Midbrain (tissue), 1 donor: ENCODE measurements around the gene MKNK1.
"Not testable (repeated sequence)": the region's sequence is repeated elsewhere in the genome, so short reads cannot be mapped to it uniquely, and the experiment has no call there.

Source experiments
- DNase-seq: peaks from one replicate; lab custom pipeline; 2025; lab: John Stamatoyannopoulos, UW

Gene MKNK1

GRCh38 chr1:46603858-46604549, at the start of gene MKNK1:
TSS of gene MKNK1 (minus strand) at chr1:46604268. CDS start at chr1:46583327, 20,941 bp downstream.
- peak; percentile 89 for DNase-seq

- DNase-seq = no peak
Observed at GRCh38 chr1:46653405-46653958, 49.4 kb upstream of the MKNK1 start.

- no peak for DNase-seq
Observed at GRCh38 chr1:46652321-46653100, 48.4 kb upstream of the MKNK1 start.

- DNase-seq = not testable (repeated sequence)
Observed at GRCh38 chr1:46651152-46651551, 47.1 kb upstream of the MKNK1 start.

GRCh38 chr1:46650491-46650890, 46.4 kb upstream of the MKNK1 start:
- DNase-seq = no peak

- DNase-seq = no peak
Observed at GRCh38 chr1:46649764-46650163, 45.7 kb upstream of the MKNK1 start.

GRCh38 chr1:46647611-46648010, 43.5 kb upstream of the MKNK1 start:
- DNase-seq = no peak

GRCh38 chr1:46646844-46647243, 42.8 kb upstream of the MKNK1 start:
- DNase-seq = no peak

- no peak for DNase-seq
Observed at GRCh38 chr1:46646331-46646730, 42.3 kb upstream of the MKNK1 start.

- DNase-seq = no peak
Observed at GRCh38 chr1:46645815-46646214, 41.7 kb upstream of the MKNK1 start.

GRCh38 chr1:46643368-46643775, 39.3 kb upstream of the MKNK1 start:
- no peak for DNase-seq

GRCh38 chr1:46642115-46642680, 38.1 kb upstream of the MKNK1 start:
- no peak for DNase-seq

- no peak for DNase-seq
Observed at GRCh38 chr1:46639547-46639946, 35.5 kb upstream of the MKNK1 start.

GRCh38 chr1:46638921-46639320, 34.9 kb upstream of the MKNK1 start:
- no peak for DNase-seq

- no peak for DNase-seq
Observed at GRCh38 chr1:46637444-46638083, 33.5 kb upstream of the MKNK1 start.

GRCh38 chr1:46635205-46635604, 31.1 kb upstream of the MKNK1 start:
- DNase-seq = no peak

GRCh38 chr1:46630719-46631118, 26.7 kb upstream of the MKNK1 start:
- no peak for DNase-seq

- DNase-seq = no peak
Observed at GRCh38 chr1:46623743-46624644, 19.9 kb upstream of the MKNK1 start.

GRCh38 chr1:46622344-46622743, 18.3 kb upstream of the MKNK1 start:
- no peak for DNase-seq

GRCh38 chr1:46621930-46622329, 17.9 kb upstream of the MKNK1 start:
- no peak for DNase-seq

- no peak for DNase-seq
Observed at GRCh38 chr1:46619656-46620258, 15.7 kb upstream of the MKNK1 start.
